GM12878 (cell line): Measurements from ENCODE around the gene MATN4. TPM values are rescaled to one million over a fixed set of nuclear protein-coding genes. Genes with fewer than 3 reads are reported as not detected.

ENCODE experiments used
- ATAC-seq: fragments of 200-7000 bp; cut with Tn5 transposase; 3 replicates; pipeline ENCODE4 v1.9.1; 2020; ENCODE audit warnings: mild to moderate bottlenecking, moderate library complexity
- BruUV-seq: library from RNA; stranded (reverse); fragments of 400-500 nt; replicated peaks from 2 replicates; lab custom pipeline; 2021; lab: Mats Ljungman, UMichigan
- CTCF ChIA-PET: fragments of 300-600 bp; sonication (Branson Sonifier 250); formaldehyde crosslinking; extraction: SDS; loops from one replicate; lab custom pipeline; 2021; ENCODE audit warnings: inconsistent platforms; lab: Yijun Ruan, JAX
- POLR2A ChIA-PET: fragments of 350-600 bp; formaldehyde crosslinking; extraction: SDS; loops from one replicate; lab custom pipeline; 2021; ENCODE audit warnings: inconsistent platforms; lab: Charles Lee
- RAD21 ChIA-PET: fragments of 300-600 bp; sonication (Branson Sonifier 250); formaldehyde crosslinking; loops from one replicate; lab custom pipeline; 2023; ENCODE audit warnings: antibody characterized with exemption; ENCODE audit not compliant: unreplicated experiment; lab: Charles Lee
- SMC1A ChIA-PET: fragments of 300-600 bp; sonication (Branson Sonifier 250); formaldehyde crosslinking; loops from one replicate; lab custom pipeline; 2023; ENCODE audit not compliant: unreplicated experiment, uncharacterized antibody; lab: Charles Lee
- DNase-seq: peaks from one replicate; pipeline ENCODE4 v3.0.0-alpha.2; 2011; ENCODE audit warnings: low read depth, low spot score
- FAIRE-seq: peaks from 3 replicates; lab custom pipeline; 2011; peaks lifted over from hg19 to GRCh38; lab: Jason Lieb, UNC
- H2AFZ ChIP-seq: 2 replicates; pipeline ENCODE4 v1.6.0; 2011; ENCODE audit warnings: low read depth, low read length, control low read depth; ENCODE audit not compliant: control insufficient read depth
- H3K27ac ChIP-seq: 2 replicates; pipeline ENCODE4 v1.5.1; 2011; ENCODE audit warnings: control low read depth; ENCODE audit not compliant: control insufficient read depth, insufficient read depth
- H3K27me3 ChIP-seq, 2 experiments: replicated peaks in 1 of 2; 2 replicates each; pipeline versions ENCODE4 v1.6.0 to v1.6.1; 2011; ENCODE audit warnings: low read length in 1 of 2; ENCODE audit not compliant: control insufficient read depth in 2 of 2, insufficient read depth in 2 of 2
- H3K36me3 ChIP-seq, 2 experiments: 2 replicates each; pipeline ENCODE4 v1.5.1; 2011; ENCODE audit warnings: low read length in 1 of 2; ENCODE audit not compliant: control insufficient read depth in 2 of 2, insufficient read depth in 2 of 2
- H3K4me1 ChIP-seq: 2 replicates; pipeline ENCODE4 v1.6.1; 2011; ENCODE audit warnings: mild to moderate bottlenecking, low read length, moderate library complexity, mixed read lengths; ENCODE audit not compliant: control insufficient read depth, insufficient read depth
- H3K4me2 ChIP-seq: 2 replicates; pipeline ENCODE4 v1.6.0; 2011; ENCODE audit warnings: control low read depth; ENCODE audit not compliant: control insufficient read depth, insufficient read depth
- H3K4me3 ChIP-seq: fragments of 200-600 bp; sonication (generic); 2 replicates; pipeline ENCODE4 v1.5.1; 2016
- H3K79me2 ChIP-seq: 2 replicates; pipeline ENCODE4 v1.6.0; 2011; ENCODE audit warnings: low read length; ENCODE audit not compliant: control insufficient read depth, insufficient read depth
- H3K9ac ChIP-seq: 2 replicates; pipeline ENCODE4 v1.8.0; 2011; ENCODE audit warnings: low read length, control low read depth, mixed read lengths; ENCODE audit not compliant: control insufficient read depth, insufficient read depth
- H3K9me3 ChIP-seq: replicated peaks from 3 replicates; pipeline ENCODE4 v1.5.1; 2011; ENCODE audit warnings: mild to moderate bottlenecking, low read length; ENCODE audit not compliant: control insufficient read depth, insufficient read depth
- H4K20me1 ChIP-seq: 2 replicates; pipeline ENCODE4 v1.6.0; 2011; ENCODE audit not compliant: control insufficient read depth, insufficient read depth
- ASH2L ChIP-seq: fragments of 300-600, 200-600 bp; sonication (generic); IDR thresholded peaks from 2 replicates; pipeline ENCODE4 v1.6.1; 2017; ENCODE audit warnings: low read depth, mild to moderate bottlenecking, borderline replicate concordance
- EGR1 ChIP-seq, 2 experiments: IDR thresholded peaks; 1 replicate in 1 of 2; 2 replicates in 1 of 2; pipeline ENCODE4 v1.6.1; 2011 to 2012; ENCODE audit warnings: low read depth in 2 of 2, low read length in 2 of 2, borderline replicate concordance in 1 of 2, mild to moderate bottlenecking in 1 of 2, moderate library complexity in 1 of 2
- FOS ChIP-seq: IDR thresholded peaks from 3 replicates; pipeline ENCODE4 v1.6.1; 2011; ENCODE audit warnings: borderline replicate concordance; ENCODE audit not compliant: insufficient read length; ENCODE audit errors: extremely low read depth
- RBBP5 ChIP-seq: fragments of 200-600 bp; sonication (generic); conservative IDR thresholded peaks from 2 replicates; pipeline ENCODE4 v1.6.1; 2016
- RUNX3 ChIP-seq: IDR thresholded peaks from 2 replicates; pipeline ENCODE4 v1.6.1; 2012; ENCODE audit warnings: low read length, inconsistent platforms
- SMC3 ChIP-seq: IDR thresholded peaks from 2 replicates; pipeline ENCODE4 v1.6.1; 2011; ENCODE audit warnings: low read length, improper control_type of control experiment, borderline replicate concordance
- SREBF1 ChIP-seq: IDR thresholded peaks from 2 replicates; pipeline ENCODE4 v1.6.1; 2012; ENCODE audit warnings: mild to moderate bottlenecking, low read length
- TARDBP ChIP-seq: IDR thresholded peaks from 2 replicates; pipeline ENCODE4 v1.6.1; 2016; ENCODE audit warnings: borderline replicate concordance
- TBL1XR1 ChIP-seq: IDR thresholded peaks from 2 replicates; pipeline ENCODE4 v1.6.1; 2012; ENCODE audit warnings: low read depth, low read length, improper control_type of control experiment
- ZNF217 ChIP-seq: fragments of 450-650 bp; IDR thresholded peaks from 2 replicates; pipeline ENCODE4 v1.6.1; 2017; ENCODE audit warnings: antibody characterized with exemption, mild to moderate bottlenecking
- ZNF24 ChIP-seq: fragments of 450-650 bp; IDR thresholded peaks from 2 replicates; pipeline ENCODE4 v1.6.1; 2017; ENCODE audit warnings: antibody characterized with exemption, mild to moderate bottlenecking
- WGBS: methylation state at CpG from one replicate; pipeline ENCODE4 v1.1.6; 2016; ENCODE audit warnings: low lambda C conversion rate; ENCODE audit not compliant: insufficient replicate concordance, insufficient coverage; ENCODE audit errors: missing lambda C conversion rate; 5-methylcytosine and 5-hydroxymethylcytosine counted together
- in situ Hi-C: fragments of 300-500 bp; cut with MboI; formaldehyde crosslinking; loops from 9 replicates; pipeline ENCODE4 v1.14.3; 2018; ENCODE audit warnings: mixed read lengths
- intact Hi-C: fragments of 100-400 bp; cut with micrococcal nuclease; formaldehyde crosslinking; loops from one replicate; pipeline ENCODE4 v1.14.2; 2022; ENCODE audit not compliant: unreplicated experiment
- polyA plus RNA-seq, 11 experiments: library from polyadenylated mRNA; depleted of rRNA in 4 of 11; unstranded in 6 of 11; stranded (reverse) in 5 of 11; fragments of >200 nt; fragmentation: Nextera tagmentation in 4 of 11; fragmentation: Illumina TruSeq in 1 of 11; extraction: Ambion mirVana in 4 of 11; extraction: Trizol in 1 of 11; gene quantifications; 1 replicate in 1 of 11; 2 replicates in 10 of 11; pipeline versions ENCODE4 v1.2.1 to v1.2.3, GENCODE V29; 2011 to 2016; ENCODE audit warnings: inconsistent platforms in 2 of 11, missing spikeins in 2 of 11, low read depth in 1 of 11
- total RNA-seq, 4 experiments: library from RNA; depleted of rRNA in 3 of 4; stranded (reverse); fragments of >200 nt in 3 of 4; fragmentation: Illumina TruSeq in 1 of 4; extraction: Trizol in 1 of 4; gene quantifications; 2 replicates each; pipeline versions ENCODE4 v1.2.1 to v1.2.3, GENCODE V29; 2013 to 2021
- TF ChIP-seq, protein P1 (sequence below): fragments of 450-650 bp; conservative IDR thresholded peaks from 2 replicates; pipeline ENCODE4 v1.6.1; 2017; ENCODE audit warnings: mild to moderate bottlenecking, moderate library complexity

The MATN4 gene
- total and polyA plus RNA-seq, 10 of the 15 experiments (the other 5 are each of a cell fraction or from before 2014, with no cell fraction given) = 0.10 to 0.15 TPM; not detected in 8

DNA sequence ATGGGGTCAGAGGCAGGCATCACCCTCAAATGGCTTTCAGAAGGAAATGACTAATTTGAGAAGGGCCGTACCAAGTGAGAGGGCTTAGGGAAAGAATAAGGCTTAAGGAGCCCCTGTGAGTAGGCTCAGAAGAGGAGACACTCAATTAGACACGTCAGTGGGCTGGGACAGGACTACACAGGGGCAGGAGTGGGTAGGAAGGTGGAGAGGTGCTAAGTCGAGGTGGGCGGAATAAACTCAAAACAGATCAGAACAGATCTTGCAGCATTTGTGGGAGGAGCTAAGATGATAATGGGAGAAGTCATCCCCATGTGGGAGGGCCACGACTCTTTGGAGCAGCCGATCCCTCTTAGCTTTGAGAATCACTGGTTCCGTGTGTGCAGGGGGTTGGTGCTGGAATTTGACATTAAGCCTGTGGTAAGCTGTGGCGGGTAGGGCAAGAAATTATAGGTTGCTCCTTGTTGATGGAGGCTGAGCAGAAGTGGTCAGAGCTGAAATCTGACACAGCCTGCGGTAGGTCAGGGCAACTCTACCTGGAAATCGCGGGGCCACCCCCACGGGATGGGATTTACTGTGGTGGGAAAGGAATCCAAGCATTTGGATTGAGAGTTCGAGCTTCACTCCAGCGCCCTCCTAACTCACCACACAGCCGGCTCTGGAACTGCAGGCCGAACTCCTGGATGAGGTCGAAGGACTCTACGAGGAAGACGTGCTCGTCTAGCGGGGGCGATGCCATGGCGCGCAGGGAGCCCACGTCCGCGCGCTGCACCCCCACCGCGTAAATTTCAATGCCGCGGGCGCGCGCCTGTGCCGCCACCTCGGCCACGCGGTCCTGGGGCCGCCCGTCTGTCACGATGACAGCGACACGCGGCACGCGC is 4.3 kb downstream of the MATN4 start:
- intact Hi-C loops (no loop called here), in situ Hi-C loops (no loop called here)
- Histone ChIP-seq H2AFZ (no peak overlapping the region), H3K9ac (no peak overlapping the region), H3K9me3 (no peaks in the 10 kb centered on the region), H3K27me3 (peaks cover 0 to 11% of the 10 kb centered on the region in 2 experiments; a peak in 1 of 4 replicates), H3K4me3 (no peak overlapping the region)
- no TSS peak for BruUV-seq
- ATAC-seq = no peak
- CTCF ChIA-PET = interaction anchor here (0.6 to 4.1 kb wide), 7 partner anchors 11 to 687 kb away, joined by 3 to 53 read pairs (median 8); no protein-coding TSS in a partner anchor
- RAD21 ChIA-PET = interaction anchor here (1.0 to 2.4 kb wide), 3 partner anchors 13 to 467 kb away, joined by 4 to 7 read pairs (median 7); no protein-coding TSS in a partner anchor
- 73% methylated on average over 42 of the region's 47 CpGs for WGBS
- POLR2A ChIA-PET = no interaction called here
- TF ChIP-seq SREBF1 (no peak), TBL1XR1 (no peak), ASH2L (no peak), SMC3 (no peak), ZNF24 (no peak), ZNF217 (no peak), RBBP5 (no peak), EGR1 (IDR thresholded peaks at IDR 0.05; ENCODE audit: borderline replicate concordance in 1 of 2, low read depth in 2 of 2, low read length in 2 of 2) (no peak), RUNX3 (no peak), FOS (no peak), TARDBP (no peak)
- TF ChIP-seq, protein P1, sequence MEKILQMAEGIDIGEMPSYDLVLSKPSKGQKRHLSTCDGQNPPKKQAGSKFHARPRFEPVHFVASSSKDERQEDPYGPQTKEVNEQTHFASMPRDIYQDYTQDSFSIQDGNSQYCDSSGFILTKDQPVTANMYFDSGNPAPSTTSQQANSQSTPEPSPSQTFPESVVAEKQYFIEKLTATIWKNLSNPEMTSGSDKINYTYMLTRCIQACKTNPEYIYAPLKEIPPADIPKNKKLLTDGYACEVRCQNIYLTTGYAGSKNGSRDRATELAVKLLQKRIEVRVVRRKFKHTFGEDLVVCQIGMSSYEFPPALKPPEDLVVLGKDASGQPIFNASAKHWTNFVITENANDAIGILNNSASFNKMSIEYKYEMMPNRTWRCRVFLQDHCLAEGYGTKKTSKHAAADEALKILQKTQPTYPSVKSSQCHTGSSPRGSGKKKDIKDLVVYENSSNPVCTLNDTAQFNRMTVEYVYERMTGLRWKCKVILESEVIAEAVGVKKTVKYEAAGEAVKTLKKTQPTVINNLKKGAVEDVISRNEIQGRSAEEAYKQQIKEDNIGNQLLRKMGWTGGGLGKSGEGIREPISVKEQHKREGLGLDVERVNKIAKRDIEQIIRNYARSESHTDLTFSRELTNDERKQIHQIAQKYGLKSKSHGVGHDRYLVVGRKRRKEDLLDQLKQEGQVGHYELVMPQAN = no peak
- TF ChIP-seq, all 136 proteins: peak for 0
- FAIRE-seq (no peak), DNase-seq (no peak)
- Histone ChIP-seq H4K20me1 (no peaks in the 10 kb centered on the region), H3K36me3 (no peaks in the 10 kb centered on the region), H3K4me2 (no peak overlapping the region), H3K27ac (no peak overlapping the region), H3K4me1 (peaks cover 6% of the 10 kb centered on the region; the same call in 1 of the 2 replicates), H3K79me2 (no peaks in the 10 kb centered on the region)
- SMC1A ChIA-PET = interaction anchor here (0.9 kb wide), 2 partner anchors 9 to 143 kb away, joined by 3 read pairs; no protein-coding TSS in a partner anchor
